ENCODE measurements around the gene CLCN7.

GRCh38 chr16:1492082-1492922 is 17.5 kb upstream of the CLCN7 start:
- TF ChIP-seq CTCF (conservative IDR thresholded peaks at IDR 0.05; ENCODE audit: low read depth, low read length) (no peak), EZH2 (IDR thresholded peaks at IDR 0.05; ENCODE audit: low read length, unreplicated experiment) (no peak)

Measured in PC-3 (cell line).